HCEC 1CT (cell line): ENCODE results near the gene FBXO11.
"Not testable (repeated sequence)": the region's sequence is repeated elsewhere in the genome, so short reads cannot be mapped to it uniquely, and the experiment has no call there.

ENCODE experiments used
- DNase-seq: peaks from one replicate; pipeline ENCODE4 v3.0.0-alpha.2; 2017

FBXO11 gene

DNA sequence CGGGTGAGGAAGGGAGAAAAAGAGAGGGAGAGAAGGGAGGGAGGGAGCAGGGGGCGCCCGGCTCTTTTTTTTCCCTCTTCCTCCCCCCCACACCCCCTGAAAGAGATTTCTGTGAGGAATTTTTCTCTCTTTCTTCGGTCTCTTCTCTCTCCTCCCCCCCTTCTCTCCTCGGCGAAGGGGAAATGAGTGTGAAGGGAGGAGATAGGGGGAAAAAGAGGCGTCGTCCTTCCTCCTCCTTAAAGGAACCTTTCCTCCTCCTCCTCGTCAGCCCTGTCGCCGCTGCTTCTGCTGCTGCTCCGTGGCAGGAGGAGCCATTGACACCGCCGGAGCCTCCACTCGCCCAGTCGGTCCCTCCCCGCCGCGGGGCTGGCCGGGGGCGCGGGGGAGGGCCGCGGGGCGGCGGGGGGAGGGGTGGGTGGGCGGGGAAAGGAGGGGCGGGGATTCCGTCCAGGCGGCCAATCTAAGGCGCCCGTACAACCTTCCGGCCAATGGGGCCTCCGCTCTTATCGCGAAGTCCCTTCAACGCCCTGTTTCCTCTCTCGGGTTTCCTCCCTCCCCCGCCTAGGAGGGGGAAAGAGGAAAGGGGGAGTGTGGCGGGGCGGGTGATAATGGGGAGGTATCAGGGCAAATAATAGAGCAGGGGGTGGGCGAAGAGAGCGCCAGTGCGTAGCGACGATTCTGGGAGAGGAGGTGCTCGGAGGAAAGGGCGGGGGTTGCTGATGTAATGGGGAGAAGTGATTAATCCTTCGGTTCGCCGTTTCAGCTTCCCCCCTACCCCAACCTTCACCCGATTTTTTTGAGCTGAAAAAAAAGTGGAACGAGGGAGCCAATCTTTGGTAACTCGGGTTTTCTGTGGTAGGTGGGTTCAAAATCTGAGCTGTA, at the start of gene FBXO11:
Gene FBXO11, minus strand, starts transcription at position 342 of the 882 bp plus-strand sequence. CDS start 778 bp downstream, outside the sequence.
- DNase-seq = peak; percentile 98

DNA sequence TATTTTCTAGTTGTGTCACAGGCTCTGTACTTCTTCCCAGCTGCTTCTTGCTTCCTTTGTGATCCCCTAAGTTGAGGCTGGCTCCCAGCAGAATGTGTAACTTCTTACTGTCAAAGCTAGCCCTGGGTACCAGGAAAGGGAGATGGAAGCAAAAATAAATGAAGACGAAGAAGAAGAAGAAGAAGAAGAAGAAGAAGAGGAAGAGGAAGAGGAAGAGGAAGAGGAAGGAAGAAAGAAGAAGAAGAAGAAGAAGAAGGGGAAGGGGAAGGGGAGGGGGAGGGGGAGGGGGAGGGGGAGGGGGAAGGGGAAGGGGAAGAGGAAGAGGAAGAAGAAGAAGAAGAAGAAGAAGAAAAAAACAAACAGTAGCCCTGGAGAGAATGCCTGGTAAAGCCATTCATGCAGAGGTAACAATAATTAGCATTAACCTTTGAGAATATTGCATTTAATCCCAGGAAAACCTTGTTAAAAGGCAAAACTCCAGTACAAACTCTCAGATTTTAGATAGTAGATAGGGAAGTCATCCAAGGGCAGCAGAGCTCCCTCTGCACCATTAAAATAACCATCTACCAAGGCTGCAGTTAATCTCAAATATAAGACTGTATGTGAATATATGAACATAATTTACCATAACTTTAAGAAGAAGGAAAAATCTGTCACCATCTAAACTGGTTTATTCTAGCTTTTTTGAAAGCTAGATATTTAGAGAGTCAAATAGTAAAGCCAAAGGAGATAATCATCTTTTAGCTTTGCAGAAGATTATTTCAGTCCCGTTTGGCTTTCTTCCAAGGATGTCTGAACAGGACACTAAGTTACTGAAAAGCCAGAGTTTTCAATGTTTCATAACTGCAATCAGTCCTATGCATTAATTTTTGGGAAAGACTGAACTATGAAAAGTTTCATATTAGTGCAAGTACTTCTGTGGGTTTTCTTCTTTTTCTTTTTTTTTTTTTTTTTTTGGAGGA, 44.3 kb upstream of the FBXO11 start:
- no peak for DNase-seq

DNA sequence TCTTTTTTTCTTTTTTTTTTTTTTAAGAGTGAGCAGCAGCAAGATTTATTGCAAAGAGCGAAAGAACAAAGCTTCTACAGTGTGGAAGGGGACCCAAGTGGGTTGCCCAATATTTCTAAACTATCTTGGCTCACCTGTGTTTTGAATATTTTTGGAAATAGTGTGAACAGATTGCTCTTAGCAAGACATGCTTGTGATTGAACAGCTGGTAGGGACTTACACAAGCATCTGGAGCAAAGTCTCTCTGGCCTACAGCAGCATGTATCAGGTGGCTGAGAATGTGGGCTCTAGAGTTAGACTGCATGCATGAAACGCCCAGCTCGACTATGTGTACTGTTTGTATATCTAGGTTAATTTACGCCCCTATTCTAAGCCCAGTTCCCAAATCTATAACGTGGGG, 40.3 kb upstream of the FBXO11 start:
- DNase-seq = no peak

DNA sequence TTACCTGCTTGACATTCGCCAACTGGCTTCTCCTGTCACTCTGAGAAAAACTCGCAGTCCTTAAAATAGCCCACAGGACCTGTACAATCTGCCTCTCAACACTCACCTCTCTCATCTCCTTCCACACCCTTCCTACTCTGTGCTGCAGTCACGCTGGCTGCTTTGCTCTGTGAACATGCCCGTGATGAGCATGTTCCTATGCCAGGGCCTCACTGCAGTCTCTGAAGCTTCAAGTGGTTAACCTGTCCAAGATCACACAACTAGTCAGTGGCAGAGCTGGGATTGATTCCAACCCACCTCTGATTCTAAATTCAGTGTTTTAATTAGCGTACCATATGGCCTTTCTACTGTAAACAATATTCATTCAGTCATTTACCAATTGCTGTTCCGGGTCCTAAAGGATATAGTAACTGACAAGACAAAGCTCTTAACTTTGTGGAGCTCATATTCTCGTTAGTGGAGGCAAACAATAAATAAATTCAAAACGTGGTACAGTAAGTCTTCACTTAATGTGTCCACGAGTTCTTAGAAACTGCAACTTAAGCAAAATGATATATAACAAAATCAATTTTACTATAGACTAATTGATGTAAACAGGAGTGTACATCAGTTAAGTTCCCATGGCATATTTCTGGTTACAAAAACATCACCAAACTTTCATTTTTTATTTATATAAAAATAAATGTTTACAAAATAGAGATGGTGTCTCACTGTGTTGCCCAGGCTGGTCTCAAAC, 38.9 kb upstream of the FBXO11 start:
- no peak for DNase-seq

- DNase-seq = no peak
These were observed 35.6 kb upstream of the FBXO11 start for GRCh38 chr2:47941936-47942335.

GRCh38 chr2:47937677-47938076, 31.4 kb upstream of the FBXO11 start:
- no peak for DNase-seq

DNA sequence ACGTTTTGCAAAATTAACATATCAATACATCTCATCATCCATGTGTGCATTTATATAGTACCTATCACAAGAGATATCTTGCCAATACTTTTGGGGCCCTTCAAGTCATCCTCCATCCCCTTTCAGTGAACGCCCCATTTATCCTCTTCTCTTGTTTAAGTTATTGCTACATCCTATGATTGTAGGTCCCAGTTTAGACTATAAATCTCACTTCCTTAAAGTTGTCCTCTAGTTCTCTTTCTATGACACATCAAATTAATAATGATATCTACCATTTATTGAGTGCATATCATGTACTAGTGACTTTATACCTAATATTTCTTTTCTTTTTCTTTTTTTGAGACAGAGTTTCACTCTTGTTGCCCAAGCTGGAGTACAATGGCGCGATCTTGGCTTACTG, 28.8 kb upstream of the FBXO11 start:
- DNase-seq = no peak

- no peak for DNase-seq
These were observed 11.7 kb upstream of the FBXO11 start for GRCh38 chr2:47918043-47918442.

- no peak for DNase-seq
These were observed 11.1 kb upstream of the FBXO11 start for GRCh38 chr2:47917276-47917961.

DNA sequence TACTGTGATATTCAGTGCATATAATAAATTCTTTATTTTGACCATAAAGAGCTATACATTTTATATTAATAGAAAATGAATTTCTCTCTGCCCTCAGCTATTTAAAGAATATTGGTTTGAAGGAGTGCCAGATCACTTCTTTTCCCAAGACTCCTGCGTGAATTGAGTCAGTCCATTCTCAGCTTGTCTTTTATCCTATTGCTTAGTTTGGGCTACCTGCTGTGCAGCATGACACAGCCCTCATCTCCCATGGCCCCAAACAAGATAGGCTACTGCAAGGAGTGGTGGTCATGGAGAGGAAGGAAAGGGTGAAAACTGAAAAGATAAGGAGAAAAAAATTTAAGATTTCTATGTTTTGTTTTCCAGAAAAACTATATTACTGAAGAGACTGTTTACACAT, 10.1 kb upstream of the FBXO11 start:
- DNase-seq = no peak

DNA sequence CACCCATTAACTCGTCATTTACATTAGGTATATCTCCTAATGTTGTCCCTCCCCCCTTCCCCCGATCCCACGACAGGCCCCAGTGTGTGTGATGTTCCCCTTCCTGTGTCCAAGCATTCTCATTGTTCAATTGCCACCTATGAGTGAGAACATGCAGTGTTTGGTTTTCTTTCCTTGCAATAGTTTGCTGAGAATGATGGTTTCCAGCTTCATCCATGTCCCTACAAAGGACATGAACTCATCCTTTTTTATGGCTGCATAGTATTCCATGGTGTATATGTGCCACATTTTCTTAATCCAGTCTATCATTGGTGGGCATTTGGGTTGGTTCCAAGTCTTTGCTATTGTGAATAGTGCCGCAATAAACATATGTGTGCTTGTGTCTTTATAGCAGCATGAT, 4.4 kb upstream of the FBXO11 start:
- not testable (repeated sequence) for DNase-seq

GRCh38 chr2:47908682-47909081, 2.4 kb upstream of the FBXO11 start:
- DNase-seq = no peak

DNA sequence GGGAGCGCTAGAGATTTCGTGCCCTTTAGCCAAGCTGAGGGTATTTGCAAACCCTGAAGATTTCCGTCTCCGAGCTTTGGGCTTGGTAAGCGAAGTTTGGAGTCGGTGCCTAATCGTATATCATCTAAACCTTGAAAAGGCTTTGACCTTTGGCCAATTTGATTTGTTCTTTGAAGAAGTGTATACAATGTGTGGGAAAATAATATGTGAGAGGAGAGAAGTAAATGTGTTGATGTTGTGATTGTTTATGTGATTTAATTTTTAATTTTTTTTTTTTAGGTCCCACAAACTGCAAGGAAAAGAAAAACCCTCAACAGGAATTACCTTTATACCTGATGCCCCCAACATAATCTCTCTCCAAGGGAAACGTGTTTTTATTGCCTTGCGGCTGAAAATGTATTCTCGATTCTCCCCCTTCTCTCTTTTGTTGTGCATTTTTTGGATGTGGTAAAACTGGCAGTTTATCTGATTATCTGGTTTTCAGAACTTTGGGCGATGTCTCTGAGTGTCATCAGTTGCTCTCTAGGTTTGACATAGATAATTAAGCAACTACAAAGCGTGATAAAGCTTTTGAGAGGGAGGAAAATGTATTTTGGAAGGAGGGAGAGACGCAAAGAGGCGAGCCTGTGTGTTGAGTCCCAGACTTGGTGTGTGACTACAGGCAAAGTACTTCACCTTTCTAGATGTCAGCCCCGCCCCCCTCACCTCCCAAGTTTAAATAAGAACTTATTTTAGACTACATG, 912 bp upstream of the FBXO11 start:
- DNase-seq = no peak

GRCh38 chr2:47905386-47906156, 727 bp downstream of the FBXO11 start:
- DNase-seq = peak; percentile 46

DNA sequence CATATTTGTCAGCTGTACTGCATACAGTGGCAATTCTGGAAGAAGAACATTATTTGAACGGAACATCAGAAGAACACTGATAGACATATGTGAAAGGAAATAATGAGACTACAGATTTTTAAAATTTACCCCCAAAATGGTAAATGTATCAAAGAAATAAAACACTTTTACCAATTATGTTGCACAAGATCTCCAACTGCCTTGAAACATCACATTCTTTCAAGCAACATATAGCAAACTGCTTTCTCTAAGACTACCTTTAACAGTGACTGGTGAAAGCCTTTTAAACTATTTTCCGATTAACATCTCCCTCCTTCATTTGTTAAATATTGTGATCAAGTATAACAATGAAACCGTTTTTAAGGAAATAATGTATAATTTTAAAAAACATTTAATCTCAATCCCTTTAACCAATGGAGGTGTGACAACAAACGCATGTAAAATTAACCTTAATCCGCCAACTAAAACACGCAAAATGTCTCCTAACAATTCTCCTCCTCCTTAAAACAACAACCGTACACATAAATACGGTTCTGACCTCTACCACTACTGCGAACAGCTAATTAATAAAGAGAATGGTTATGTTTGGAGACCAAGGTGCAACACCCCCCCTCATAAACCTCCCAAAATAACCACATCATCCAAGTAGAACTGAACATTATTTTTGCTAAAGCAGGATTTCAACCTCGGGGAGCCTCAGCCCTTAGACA, 2.4 kb downstream of the FBXO11 start:
- DNase-seq = no peak

- not testable (repeated sequence) for DNase-seq
These were observed 4.4 kb downstream of the FBXO11 start for GRCh38 chr2:47901892-47902291.

DNA sequence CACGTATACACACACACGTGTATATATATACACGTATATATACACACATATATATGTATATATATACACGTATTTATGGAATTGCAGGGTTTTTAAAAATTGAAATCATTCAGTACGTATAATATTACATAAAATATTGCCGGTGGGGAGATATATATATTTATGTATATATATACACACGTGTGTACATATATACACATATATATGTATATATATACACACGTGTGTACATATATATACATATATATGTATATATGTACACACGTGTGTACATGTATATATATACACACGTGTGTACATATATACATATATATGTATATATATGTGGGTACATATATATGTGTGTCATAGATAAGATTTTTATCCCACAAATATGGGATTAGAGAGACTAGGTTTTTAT, 5.4 kb downstream of the FBXO11 start:
- no peak for DNase-seq

GRCh38 chr2:47899915-47900816, 6.1 kb downstream of the FBXO11 start:
- no peak for DNase-seq
